CD8-positive, alpha-beta memory T cell (primary cell): ENCODE results near the gene PLXND1. TPM values are rescaled to one million over a fixed set of nuclear protein-coding genes. Genes with fewer than 3 reads are reported as not detected.

Experiments
- CTCF ChIA-PET: fragments of 350-600 bp; sonication (Branson Sonifier 250); formaldehyde crosslinking; loops from one replicate; lab custom pipeline; 2021; ENCODE audit warnings: antibody characterized with exemption; lab: Charles Lee
- POLR2A ChIA-PET: fragments of 350-600 bp; sonication (Branson Sonifier 250); formaldehyde crosslinking; loops from one replicate; lab custom pipeline; 2021; ENCODE audit warnings: antibody characterized with exemption; lab: Charles Lee
- DNase-seq, 5 donors: peaks; one replicate each; pipeline versions ENCODE4 v3.0.0 to v3.0.0-alpha.2; 2020 to 2022; ENCODE audit warnings: mixed read lengths in 1 of 5
- H3K27ac ChIP-seq: one replicate; pipeline ENCODE4 v1.7.0; 2013; ENCODE audit warnings: low read depth, mild to moderate bottlenecking, low read length, moderate library complexity
- H3K27me3 ChIP-seq: 2 replicates; pipeline ENCODE4 v1.7.0; 2013; ENCODE audit warnings: low read length, mild to moderate bottlenecking; ENCODE audit not compliant: insufficient read depth, poor library complexity, severe bottlenecking
- H3K36me3 ChIP-seq: 2 replicates; pipeline ENCODE4 v1.7.0; 2013; ENCODE audit warnings: mild to moderate bottlenecking, low read length, moderate library complexity; ENCODE audit not compliant: insufficient read depth
- H3K4me1 ChIP-seq: 2 replicates; pipeline ENCODE4 v1.7.0; 2013; ENCODE audit warnings: mild to moderate bottlenecking, low read length, moderate library complexity; ENCODE audit not compliant: insufficient read depth
- H3K4me3 ChIP-seq: 2 replicates; pipeline ENCODE4 v1.7.0; 2013; ENCODE audit warnings: mild to moderate bottlenecking, low read length
- H3K9me3 ChIP-seq: 2 replicates; pipeline ENCODE4 v1.7.0; 2013; ENCODE audit warnings: mild to moderate bottlenecking, low read length
- H3K27ac Mint-ChIP-seq, 8 donors: one replicate each; pipeline ENCODE4 v1.8.0; 2020 to 2021; ENCODE audit warnings: mixed read lengths in 8 of 8, mild to moderate bottlenecking in 6 of 8, inconsistent platforms in 3 of 8, moderate library complexity in 3 of 8
- H3K27me3 Mint-ChIP-seq, 2 donors: one replicate each; pipeline ENCODE4 v1.8.0; 2020 to 2021; ENCODE audit warnings: mixed read lengths in 2 of 2, mild to moderate bottlenecking in 1 of 2, moderate library complexity in 1 of 2
- H3K36me3 Mint-ChIP-seq, 3 donors: one replicate each; pipeline ENCODE4 v1.8.0; 2020 to 2021; ENCODE audit warnings: mixed read lengths in 3 of 3, inconsistent platforms in 1 of 3, mild to moderate bottlenecking in 1 of 3
- H3K4me1 Mint-ChIP-seq, 3 donors: one replicate each; pipeline ENCODE4 v1.8.0; 2020 to 2021; ENCODE audit warnings: mixed read lengths in 3 of 3, inconsistent platforms in 1 of 3, mild to moderate bottlenecking in 1 of 3
- H3K4me3 Mint-ChIP-seq, 7 donors: one replicate each; pipeline ENCODE4 v1.8.0; 2020 to 2021; ENCODE audit warnings: mixed read lengths in 7 of 7, mild to moderate bottlenecking in 6 of 7, moderate library complexity in 4 of 7, inconsistent platforms in 2 of 7
- H3K9me3 Mint-ChIP-seq, 5 donors: one replicate each; pipeline ENCODE4 v1.8.0; 2020 to 2022; ENCODE audit warnings: mixed read lengths in 5 of 5, mild to moderate bottlenecking in 3 of 5, moderate library complexity in 2 of 5, inconsistent platforms in 1 of 5
- polyA plus RNA-seq: library from polyadenylated mRNA; unstranded; fragments of 300-500 nt; fragmentation: Illumina TruSeq; gene quantifications from one replicate; pipeline ENCODE4 v1.2.3, GENCODE V29; 2021
- total RNA-seq, 2 experiments: library from RNA; stranded (reverse); gene quantifications; one replicate each; pipeline ENCODE4 v1.2.3, GENCODE V29; 2021

The PLXND1 gene
- total and polyA plus RNA-seq, 3 experiments from 2014 or later: 12.1 to 17.3 (median 15.2) TPM

DNA sequence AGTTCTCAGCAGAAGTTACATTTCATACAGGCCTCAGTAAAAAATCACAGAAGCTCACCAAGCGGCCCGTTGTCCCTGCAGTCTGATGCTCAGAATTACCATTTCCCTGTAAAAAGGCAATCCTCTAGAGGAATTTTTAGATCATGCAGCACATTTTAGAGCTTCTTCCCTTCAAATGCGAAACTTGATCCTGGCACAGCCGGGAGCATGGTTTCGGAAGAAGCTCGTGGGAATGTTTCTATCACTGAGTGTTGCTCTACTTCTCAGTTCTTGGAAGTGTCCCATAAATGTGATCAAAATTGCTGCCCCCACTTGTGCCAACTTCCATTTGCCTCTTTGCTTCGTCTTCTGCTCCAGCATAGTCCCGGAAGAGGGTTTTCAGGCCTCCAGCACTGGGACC lies 67.3 kb downstream of the PLXND1 start:
- no peaks in the 10 kb centered on the region for H3K36me3 ChIP-seq
- no peak overlapping the region for H3K4me3 Mint-ChIP-seq
- H3K27ac ChIP-seq: no peak overlapping the region
- H3K9me3 ChIP-seq: no peaks in the 10 kb centered on the region
- H3K36me3 Mint-ChIP-seq: no peaks in the 10 kb centered on the region
- POLR2A ChIA-PET: no interaction called here
- no peaks in the 10 kb centered on the region for H3K27me3 Mint-ChIP-seq
- H3K27me3 ChIP-seq: no peaks in the 10 kb centered on the region
- H3K9me3 Mint-ChIP-seq: no peaks in the 10 kb centered on the region
- H3K4me1 Mint-ChIP-seq: no peaks in the 10 kb centered on the region
- no peak for DNase-seq
- no peaks in the 10 kb centered on the region for H3K4me1 ChIP-seq
- CTCF ChIA-PET: interaction anchor here (1.4 kb wide), 1 partner anchor 89 kb away, joined by 4 read pairs; no protein-coding TSS in a partner anchor
- no peak overlapping the region for H3K4me3 ChIP-seq
- H3K27ac Mint-ChIP-seq: peak overlapping the region in 1 of 8 donors; percentile 64

- H3K36me3 ChIP-seq: no peaks in the 10 kb centered on the region
- H3K27me3 Mint-ChIP-seq: no peaks in the 10 kb centered on the region
- no peak overlapping the region for H3K4me3 ChIP-seq
- no peaks in the 10 kb centered on the region for H3K27me3 ChIP-seq
- no peak overlapping the region for H3K27ac Mint-ChIP-seq
- no peak for DNase-seq
- CTCF ChIA-PET: no interaction called here
- H3K4me3 Mint-ChIP-seq: no peak overlapping the region
- no peak overlapping the region for H3K27ac ChIP-seq
- H3K9me3 Mint-ChIP-seq: no peaks in the 10 kb centered on the region
- H3K36me3 Mint-ChIP-seq: no peaks in the 10 kb centered on the region
- no peaks in the 10 kb centered on the region for H3K4me1 ChIP-seq
- H3K9me3 ChIP-seq: no peaks in the 10 kb centered on the region
- POLR2A ChIA-PET: interaction anchor here (1.0 kb wide), 1 partner anchor 13 kb away, joined by 3 read pairs; no protein-coding TSS in a partner anchor
- H3K4me1 Mint-ChIP-seq: no peaks in the 10 kb centered on the region
Observed at GRCh38 chr3:129536804-129537203, 69.7 kb downstream of the PLXND1 start.

GRCh38 chr3:129536374-129536667 lies 70.2 kb downstream of the PLXND1 start:
- H3K9me3 Mint-ChIP-seq: no peaks in the 10 kb centered on the region
- Histone ChIP-seq H3K4me1 (no peaks in the 10 kb centered on the region), H3K27me3 (no peaks in the 10 kb centered on the region), H3K9me3 (no peaks in the 10 kb centered on the region), H3K4me3 (no peak overlapping the region), H3K27ac (no peak overlapping the region), H3K36me3 (no peaks in the 10 kb centered on the region)
- no peaks in the 10 kb centered on the region for H3K4me1 Mint-ChIP-seq
- no peaks in the 10 kb centered on the region for H3K36me3 Mint-ChIP-seq
- ChIA-PET CTCF (no interaction called here), POLR2A (interaction anchor here (1.0 kb wide), 1 partner anchor 13 kb away, joined by 3 read pairs; no protein-coding TSS in a partner anchor)
- H3K4me3 Mint-ChIP-seq: no peak overlapping the region
- DNase-seq: no peak
- no peak overlapping the region for H3K27ac Mint-ChIP-seq
- no peaks in the 10 kb centered on the region for H3K27me3 Mint-ChIP-seq

DNA sequence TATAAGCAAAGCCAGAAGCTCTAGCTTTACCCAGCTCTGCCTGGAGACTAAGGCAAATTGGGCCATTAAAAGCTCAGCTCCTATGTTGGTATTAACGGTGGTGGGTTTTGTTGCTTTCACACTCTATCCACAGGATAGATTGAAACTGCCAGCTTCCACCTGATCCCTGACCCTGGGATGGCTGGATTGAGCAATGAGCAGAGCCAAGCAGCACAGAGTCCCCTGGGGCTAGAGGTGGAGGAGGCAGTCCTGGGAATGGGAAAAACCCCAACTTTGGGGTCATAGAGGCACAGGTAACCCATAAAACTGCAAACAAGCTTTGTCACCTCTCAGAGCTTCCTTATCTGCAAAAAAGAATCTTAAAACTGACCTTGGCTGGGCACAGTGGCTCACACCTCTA lies 71.4 kb downstream of the PLXND1 start:
- CTCF ChIA-PET: no interaction called here
- no peaks in the 10 kb centered on the region for H3K4me1 Mint-ChIP-seq
- no peaks in the 10 kb centered on the region for H3K9me3 Mint-ChIP-seq
- POLR2A ChIA-PET: no interaction called here
- no peaks in the 10 kb centered on the region for H3K27me3 Mint-ChIP-seq
- Histone ChIP-seq H3K9me3 (no peaks in the 10 kb centered on the region), H3K4me1 (no peaks in the 10 kb centered on the region), H3K36me3 (no peaks in the 10 kb centered on the region), H3K4me3 (no peak overlapping the region), H3K27me3 (no peaks in the 10 kb centered on the region), H3K27ac (no peak overlapping the region)
- DNase-seq: no peak
- H3K27ac Mint-ChIP-seq: peak overlapping the region in 1 of 8 donors; percentile 81
- H3K4me3 Mint-ChIP-seq: no peak overlapping the region
- H3K36me3 Mint-ChIP-seq: no peaks in the 10 kb centered on the region

DNA sequence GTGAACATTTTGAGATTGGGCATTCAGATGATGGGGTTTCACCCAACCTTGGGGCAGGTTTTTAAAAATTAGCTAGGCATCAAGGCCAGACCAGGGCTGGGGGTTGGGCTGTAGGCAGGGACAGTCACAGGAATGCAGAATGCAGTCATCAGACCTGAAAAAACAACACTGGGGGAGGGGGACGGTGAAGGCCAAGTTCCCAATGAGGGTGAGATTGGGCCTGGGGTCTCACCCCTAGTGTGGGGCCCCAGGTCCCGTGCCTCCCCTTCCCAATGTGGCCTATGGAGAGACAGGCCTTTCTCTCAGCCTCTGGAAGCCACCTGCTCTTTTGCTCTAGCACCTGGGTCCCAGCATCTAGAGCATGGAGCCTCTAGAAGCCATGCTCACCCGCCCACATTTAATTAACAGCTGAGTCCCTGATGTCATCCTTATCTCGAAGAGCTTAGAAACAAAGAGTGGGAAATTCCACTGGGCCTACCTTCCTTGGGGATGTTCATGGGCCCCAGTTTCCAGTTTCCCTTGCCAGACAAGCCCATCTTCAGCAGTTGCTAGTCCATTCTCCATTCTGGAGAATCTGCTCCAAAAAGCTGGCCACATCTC lies 71.9 kb downstream of the PLXND1 start:
- Histone ChIP-seq H3K4me1 (no peaks in the 10 kb centered on the region), H3K9me3 (no peaks in the 10 kb centered on the region), H3K4me3 (no peak overlapping the region), H3K27me3 (no peaks in the 10 kb centered on the region), H3K27ac (no peak overlapping the region), H3K36me3 (no peaks in the 10 kb centered on the region)
- POLR2A ChIA-PET: no interaction called here
- no peaks in the 10 kb centered on the region for H3K36me3 Mint-ChIP-seq
- no peaks in the 10 kb centered on the region for H3K9me3 Mint-ChIP-seq
- CTCF ChIA-PET: no interaction called here
- no peaks in the 10 kb centered on the region for H3K27me3 Mint-ChIP-seq
- H3K4me1 Mint-ChIP-seq: no peaks in the 10 kb centered on the region
- H3K27ac Mint-ChIP-seq: peak overlapping the region in 2 of 8 donors; percentile 9 to 81
- DNase-seq: no peak
- no peak overlapping the region for H3K4me3 Mint-ChIP-seq

- H3K4me1 Mint-ChIP-seq: no peaks in the 10 kb centered on the region
- no peaks in the 10 kb centered on the region for H3K9me3 ChIP-seq
Observed at GRCh38 chr3:129533406-129533805, 73.1 kb downstream of the PLXND1 start.

DNA sequence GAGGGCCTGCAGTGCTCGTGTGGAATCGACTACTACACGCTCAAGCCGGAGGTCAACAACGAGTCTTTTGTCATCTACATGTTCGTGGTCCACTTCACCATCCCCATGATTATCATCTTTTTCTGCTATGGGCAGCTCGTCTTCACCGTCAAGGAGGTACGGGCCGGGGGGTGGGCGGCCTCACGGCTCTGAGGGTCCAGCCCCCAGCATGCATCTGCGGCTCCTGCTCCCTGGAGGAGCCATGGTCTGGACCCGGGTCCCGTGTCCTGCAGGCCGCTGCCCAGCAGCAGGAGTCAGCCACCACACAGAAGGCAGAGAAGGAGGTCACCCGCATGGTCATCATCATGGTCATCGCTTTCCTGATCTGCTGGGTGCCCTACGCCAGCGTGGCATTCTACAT lies 74.2 kb downstream of the PLXND1 start:
- Histone ChIP-seq H3K27me3 (no peaks in the 10 kb centered on the region), H3K4me1 (no peaks in the 10 kb centered on the region), H3K4me3 (no peak overlapping the region), H3K36me3 (no peaks in the 10 kb centered on the region), H3K27ac (no peak overlapping the region), H3K9me3 (no peaks in the 10 kb centered on the region)
- H3K4me1 Mint-ChIP-seq: no peaks in the 10 kb centered on the region
- POLR2A ChIA-PET: no interaction called here
- CTCF ChIA-PET: no interaction called here
- DNase-seq: no peak
- no peak overlapping the region for H3K27ac Mint-ChIP-seq
- no peak overlapping the region for H3K4me3 Mint-ChIP-seq
- no peaks in the 10 kb centered on the region for H3K9me3 Mint-ChIP-seq
- H3K27me3 Mint-ChIP-seq: no peaks in the 10 kb centered on the region
- no peaks in the 10 kb centered on the region for H3K36me3 Mint-ChIP-seq

More at GRCh38 chr3:129533406-129533805, 73.1 kb downstream of the PLXND1 start:
- H3K4me3 ChIP-seq: no peak overlapping the region
- Mint-ChIP-seq H3K27ac (no peak overlapping the region), H3K27me3 (no peaks in the 10 kb centered on the region), H3K9me3 (no peaks in the 10 kb centered on the region), H3K4me3 (no peak overlapping the region), H3K36me3 (no peaks in the 10 kb centered on the region)
- no peaks in the 10 kb centered on the region for H3K36me3 ChIP-seq
- CTCF ChIA-PET: no interaction called here
- no peaks in the 10 kb centered on the region for H3K27me3 ChIP-seq
- H3K4me1 ChIP-seq: no peaks in the 10 kb centered on the region
- DNase-seq: no peak
- no peak overlapping the region for H3K27ac ChIP-seq
- POLR2A ChIA-PET: no interaction called here

GRCh38 chr3:129531699-129532098 lies 74.8 kb downstream of the PLXND1 start:
- H3K36me3 Mint-ChIP-seq: no peaks in the 10 kb centered on the region
- no peaks in the 10 kb centered on the region for H3K9me3 Mint-ChIP-seq
- H3K27ac ChIP-seq: no peak overlapping the region
- H3K4me3 ChIP-seq: no peak overlapping the region
- no peak overlapping the region for H3K4me3 Mint-ChIP-seq
- peak overlapping the region in 2 of 8 donors; percentile 52 to 55 for H3K27ac Mint-ChIP-seq
- H3K9me3 ChIP-seq: no peaks in the 10 kb centered on the region
- H3K4me1 Mint-ChIP-seq: no peaks in the 10 kb centered on the region
- CTCF ChIA-PET: no interaction called here
- no peaks in the 10 kb centered on the region for H3K36me3 ChIP-seq
- DNase-seq: no peak
- no peaks in the 10 kb centered on the region for H3K27me3 Mint-ChIP-seq
- POLR2A ChIA-PET: no interaction called here
- H3K27me3 ChIP-seq: no peaks in the 10 kb centered on the region
- no peaks in the 10 kb centered on the region for H3K4me1 ChIP-seq
